GM12878 (cell line): ENCODE results near the gene ERO1B. TPM values are rescaled to one million over a fixed set of nuclear protein-coding genes. Genes with fewer than 3 reads are reported as not detected.
A peak's percentile ranks its signal among the peaks of the same experiment; 100 is the strongest.

Experiments used
- BCL11A ChIP-seq: IDR thresholded peaks from 2 replicates; pipeline ENCODE4 v1.6.1; 2011; ENCODE audit warnings: low read depth, low read length
- CHD1 ChIP-seq: IDR thresholded peaks from 2 replicates; pipeline ENCODE4 v1.6.1; 2012; ENCODE audit warnings: low read depth, low read length, improper control_type of control experiment
- CHD2 ChIP-seq: IDR thresholded peaks from 2 replicates; pipeline ENCODE4 v1.6.1; 2011; ENCODE audit warnings: low read depth, low read length, improper control_type of control experiment, borderline replicate concordance
- CREM ChIP-seq: IDR thresholded peaks from 2 replicates; pipeline ENCODE4 v1.6.1; 2014; ENCODE audit warnings: antibody characterized with exemption, low read depth
- EED ChIP-seq: sonication (generic); IDR thresholded peaks from 2 replicates; pipeline ENCODE4 v1.6.1; 2016; ENCODE audit warnings: antibody characterized with exemption, low read depth
- GABPA ChIP-seq: IDR thresholded peaks from 2 replicates; pipeline ENCODE4 v1.6.1; 2014; ENCODE audit warnings: antibody characterized with exemption, low read depth, mild to moderate bottlenecking, inconsistent platforms
- JUND ChIP-seq: IDR thresholded peaks from 2 replicates; pipeline ENCODE4 v1.6.1; 2012; ENCODE audit warnings: low read depth, mild to moderate bottlenecking, low read length, improper control_type of control experiment, moderate library complexity
- MEF2B ChIP-seq: fragments of 450-650 bp; IDR thresholded peaks from 2 replicates; pipeline ENCODE4 v1.6.1; 2018; ENCODE audit warnings: mild to moderate bottlenecking, moderate library complexity; ENCODE audit not compliant: partially characterized antibody, poor library complexity, severe bottlenecking
- MTA2 ChIP-seq: fragments of 450-650 bp; IDR thresholded peaks from 2 replicates; pipeline ENCODE4 v1.6.1; 2016; ENCODE audit warnings: low read depth, mild to moderate bottlenecking, moderate library complexity
- NFYA ChIP-seq: IDR thresholded peaks from 2 replicates; pipeline ENCODE4 v1.6.1; 2011; ENCODE audit warnings: low read depth, mild to moderate bottlenecking, low read length, improper control_type of control experiment, borderline replicate concordance
- NFYB ChIP-seq: IDR thresholded peaks from 2 replicates; pipeline ENCODE4 v1.6.1; 2011; ENCODE audit warnings: low read depth, mild to moderate bottlenecking, low read length, improper control_type of control experiment, moderate library complexity; ENCODE audit not compliant: insufficient read depth
- NR2F1 ChIP-seq: fragments of 450-650 bp; conservative IDR thresholded peaks from 2 replicates; pipeline ENCODE4 v1.6.1; 2017; ENCODE audit warnings: mild to moderate bottlenecking
- POLR2AphosphoS2 ChIP-seq: IDR thresholded peaks from 2 replicates; pipeline ENCODE4 v1.6.1; 2011; ENCODE audit warnings: low read depth, mild to moderate bottlenecking, low read length, improper control_type of control experiment, moderate library complexity
- POLR2AphosphoS5 ChIP-seq: IDR thresholded peaks from 2 replicates; pipeline ENCODE4 v1.6.1; 2011; ENCODE audit warnings: mild to moderate bottlenecking, low read length, inconsistent platforms
- RAD51 ChIP-seq: fragments of 450-650 bp; IDR thresholded peaks from 2 replicates; pipeline ENCODE4 v1.6.1; 2016; ENCODE audit warnings: moderate library complexity, mild to moderate bottlenecking, inconsistent platforms
- RFX5 ChIP-seq: IDR thresholded peaks from 2 replicates; pipeline ENCODE4 v1.6.1; 2011; ENCODE audit warnings: low read depth, low read length, improper control_type of control experiment
- SIX5 ChIP-seq: IDR thresholded peaks from 2 replicates; pipeline ENCODE4 v1.6.1; 2011; ENCODE audit warnings: mild to moderate bottlenecking, low read depth, low read length, moderate library complexity; ENCODE audit not compliant: severe bottlenecking
- SMARCA5 ChIP-seq: fragments of 450-650 bp; IDR thresholded peaks from 2 replicates; pipeline ENCODE4 v1.6.1; 2017; ENCODE audit warnings: mild to moderate bottlenecking
- SRF ChIP-seq, 2 experiments: IDR thresholded peaks; 2 replicates each; pipeline ENCODE4 v1.6.1; 2011; ENCODE audit warnings: low read depth in 2 of 2, low read length in 2 of 2, mild to moderate bottlenecking in 1 of 2, moderate library complexity in 1 of 2
- TAF1 ChIP-seq: IDR thresholded peaks from 2 replicates; pipeline ENCODE4 v1.6.1; 2011; ENCODE audit warnings: mild to moderate bottlenecking, low read depth, low read length, borderline replicate concordance
- TCF12 ChIP-seq: IDR thresholded peaks from 2 replicates; pipeline ENCODE4 v1.6.1; 2011; ENCODE audit warnings: low read depth, mild to moderate bottlenecking, low read length
- TCF3 ChIP-seq: IDR thresholded peaks from 2 replicates; pipeline ENCODE4 v1.6.1; 2012; ENCODE audit warnings: low read depth, mild to moderate bottlenecking, low read length, borderline replicate concordance; ENCODE audit not compliant: insufficient read depth
- polyA plus RNA-seq, 11 experiments: library from polyadenylated mRNA; depleted of rRNA in 4 of 11; unstranded in 6 of 11; stranded (reverse) in 5 of 11; fragments of >200 nt; fragmentation: Nextera tagmentation in 4 of 11; fragmentation: Illumina TruSeq in 1 of 11; extraction: Ambion mirVana in 4 of 11; extraction: Trizol in 1 of 11; gene quantifications; 1 replicate in 1 of 11; 2 replicates in 10 of 11; pipeline versions ENCODE4 v1.2.1 to v1.2.3, GENCODE V29; 2011 to 2016; ENCODE audit warnings: inconsistent platforms in 2 of 11, missing spikeins in 2 of 11, low read depth in 1 of 11
- total RNA-seq, 4 experiments: library from RNA; depleted of rRNA in 3 of 4; stranded (reverse); fragments of >200 nt in 3 of 4; fragmentation: Illumina TruSeq in 1 of 4; extraction: Trizol in 1 of 4; gene quantifications; 2 replicates each; pipeline versions ENCODE4 v1.2.1 to v1.2.3, GENCODE V29; 2013 to 2021
- TF ChIP-seq, protein P1 (sequence below): IDR thresholded peaks from 2 replicates; pipeline ENCODE4 v1.6.1; 2011; ENCODE audit warnings: mild to moderate bottlenecking, low read depth, low read length, moderate library complexity; ENCODE audit not compliant: insufficient replicate concordance
- TF ChIP-seq, protein P2 (sequence below): fragments of 450-650 bp; IDR thresholded peaks from 2 replicates; pipeline ENCODE4 v1.6.1; 2018; ENCODE audit warnings: mild to moderate bottlenecking, low read depth, moderate library complexity; ENCODE audit not compliant: partially characterized antibody
- TF ChIP-seq, protein P3 (sequence below): fragments of 450-650 bp; IDR thresholded peaks from 2 replicates; pipeline ENCODE4 v1.6.1; 2016; ENCODE audit warnings: mild to moderate bottlenecking
- TF ChIP-seq, protein P4 (sequence below): IDR thresholded peaks from 2 replicates; pipeline ENCODE4 v1.6.1; 2012; ENCODE audit warnings: low read depth, low read length, improper control_type of control experiment

Gene ERO1B
- total and polyA plus RNA-seq, 10 of the 15 experiments (the other 5 are each of a cell fraction or from before 2014, with no cell fraction given), result 9.0 to 30.9 (median 23.0) TPM

DNA sequence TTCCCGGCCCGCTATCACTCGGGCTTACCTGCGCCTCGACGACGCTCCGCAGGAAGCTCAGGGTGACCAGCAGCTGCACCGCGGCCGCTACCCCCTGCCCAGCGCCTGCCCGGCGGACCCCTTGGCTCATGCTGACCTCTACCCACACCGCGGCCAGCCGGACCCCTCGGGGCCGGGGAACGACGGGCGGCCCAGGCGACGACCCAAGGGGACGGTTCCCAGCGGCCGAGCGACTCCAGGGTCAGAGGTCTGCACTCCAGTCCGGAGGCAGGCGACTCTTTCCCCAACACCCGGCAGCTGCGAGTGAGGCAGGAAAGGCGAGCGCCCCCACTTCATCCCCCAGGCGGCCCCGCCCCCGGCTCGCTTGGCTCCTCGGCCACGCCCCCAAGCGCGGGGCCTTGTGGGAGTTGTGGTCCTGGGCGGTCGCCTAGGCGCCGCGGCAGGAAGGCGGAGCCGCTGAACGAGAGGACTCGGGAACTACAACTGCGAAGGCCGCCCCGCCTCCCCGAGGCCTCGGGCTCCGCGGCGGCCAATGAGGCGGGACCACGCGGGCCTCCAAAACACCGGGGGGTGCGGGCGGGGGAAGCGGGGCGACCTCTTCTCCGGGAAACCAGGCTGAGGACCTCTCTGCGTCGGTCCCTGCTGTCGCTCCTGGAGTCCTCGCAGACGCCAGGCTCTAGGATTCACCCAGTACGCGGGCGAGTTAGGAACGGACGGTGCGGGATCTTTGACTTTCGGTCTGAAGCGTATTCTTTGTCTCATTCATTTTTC is at the start of gene ERO1B (continued):
- TF ChIP-seq, protein P1, sequence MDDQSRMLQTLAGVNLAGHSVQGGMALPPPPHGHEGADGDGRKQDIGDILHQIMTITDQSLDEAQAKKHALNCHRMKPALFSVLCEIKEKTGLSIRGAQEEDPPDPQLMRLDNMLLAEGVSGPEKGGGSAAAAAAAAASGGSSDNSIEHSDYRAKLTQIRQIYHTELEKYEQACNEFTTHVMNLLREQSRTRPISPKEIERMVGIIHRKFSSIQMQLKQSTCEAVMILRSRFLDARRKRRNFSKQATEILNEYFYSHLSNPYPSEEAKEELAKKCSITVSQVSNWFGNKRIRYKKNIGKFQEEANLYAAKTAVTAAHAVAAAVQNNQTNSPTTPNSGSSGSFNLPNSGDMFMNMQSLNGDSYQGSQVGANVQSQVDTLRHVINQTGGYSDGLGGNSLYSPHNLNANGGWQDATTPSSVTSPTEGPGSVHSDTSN, result no peak
- TF ChIP-seq MTA2 (no peak), CREM (0 out of 2 replicates have a peak, but pooled peaks have one; percentile 62), TCF12 (peak; percentile 89; the same call in 1 of the 2 replicates), NFYB (no peak), BCL11A (no peak), CHD1 (no peak), EED (0 out of 2 replicates have a peak, but pooled peaks have one; percentile 23), RFX5 (no peak), MEF2B (no peak), JUND (no peak), POLR2AphosphoS5 (peak; percentile 98), NR2F1 (peak; percentile 95), SRF (IDR thresholded peaks at IDR 0.05; ENCODE audit: low read depth in 2 of 2, low read length in 2 of 2) (no peak), TAF1 (peak; percentile 90), CHD2 (peak; percentile 64; the same call in 1 of the 2 replicates), GABPA (no peak), POLR2AphosphoS2 (peak; percentile 88), SMARCA5 (peak; percentile 32; the same call in 1 of the 2 replicates), SIX5 (peak; percentile 82), TCF3 (peak; percentile 94), NFYA (no peak), RAD51 (no peak)
- TF ChIP-seq, protein P2, sequence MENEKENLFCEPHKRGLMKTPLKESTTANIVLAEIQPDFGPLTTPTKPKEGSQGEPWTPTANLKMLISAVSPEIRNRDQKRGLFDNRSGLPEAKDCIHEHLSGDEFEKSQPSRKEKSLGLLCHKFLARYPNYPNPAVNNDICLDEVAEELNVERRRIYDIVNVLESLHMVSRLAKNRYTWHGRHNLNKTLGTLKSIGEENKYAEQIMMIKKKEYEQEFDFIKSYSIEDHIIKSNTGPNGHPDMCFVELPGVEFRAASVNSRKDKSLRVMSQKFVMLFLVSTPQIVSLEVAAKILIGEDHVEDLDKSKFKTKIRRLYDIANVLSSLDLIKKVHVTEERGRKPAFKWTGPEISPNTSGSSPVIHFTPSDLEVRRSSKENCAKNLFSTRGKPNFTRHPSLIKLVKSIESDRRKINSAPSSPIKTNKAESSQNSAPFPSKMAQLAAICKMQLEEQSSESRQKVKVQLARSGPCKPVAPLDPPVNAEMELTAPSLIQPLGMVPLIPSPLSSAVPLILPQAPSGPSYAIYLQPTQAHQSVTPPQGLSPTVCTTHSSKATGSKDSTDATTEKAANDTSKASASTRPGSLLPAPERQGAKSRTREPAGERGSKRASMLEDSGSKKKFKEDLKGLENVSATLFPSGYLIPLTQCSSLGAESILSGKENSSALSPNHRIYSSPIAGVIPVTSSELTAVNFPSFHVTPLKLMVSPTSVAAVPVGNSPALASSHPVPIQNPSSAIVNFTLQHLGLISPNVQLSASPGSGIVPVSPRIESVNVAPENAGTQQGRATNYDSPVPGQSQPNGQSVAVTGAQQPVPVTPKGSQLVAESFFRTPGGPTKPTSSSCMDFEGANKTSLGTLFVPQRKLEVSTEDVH, result no peak
- TF ChIP-seq, protein P3, sequence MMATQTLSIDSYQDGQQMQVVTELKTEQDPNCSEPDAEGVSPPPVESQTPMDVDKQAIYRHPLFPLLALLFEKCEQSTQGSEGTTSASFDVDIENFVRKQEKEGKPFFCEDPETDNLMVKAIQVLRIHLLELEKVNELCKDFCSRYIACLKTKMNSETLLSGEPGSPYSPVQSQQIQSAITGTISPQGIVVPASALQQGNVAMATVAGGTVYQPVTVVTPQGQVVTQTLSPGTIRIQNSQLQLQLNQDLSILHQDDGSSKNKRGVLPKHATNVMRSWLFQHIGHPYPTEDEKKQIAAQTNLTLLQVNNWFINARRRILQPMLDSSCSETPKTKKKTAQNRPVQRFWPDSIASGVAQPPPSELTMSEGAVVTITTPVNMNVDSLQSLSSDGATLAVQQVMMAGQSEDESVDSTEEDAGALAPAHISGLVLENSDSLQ, result no peak
- TF ChIP-seq, protein P4, sequence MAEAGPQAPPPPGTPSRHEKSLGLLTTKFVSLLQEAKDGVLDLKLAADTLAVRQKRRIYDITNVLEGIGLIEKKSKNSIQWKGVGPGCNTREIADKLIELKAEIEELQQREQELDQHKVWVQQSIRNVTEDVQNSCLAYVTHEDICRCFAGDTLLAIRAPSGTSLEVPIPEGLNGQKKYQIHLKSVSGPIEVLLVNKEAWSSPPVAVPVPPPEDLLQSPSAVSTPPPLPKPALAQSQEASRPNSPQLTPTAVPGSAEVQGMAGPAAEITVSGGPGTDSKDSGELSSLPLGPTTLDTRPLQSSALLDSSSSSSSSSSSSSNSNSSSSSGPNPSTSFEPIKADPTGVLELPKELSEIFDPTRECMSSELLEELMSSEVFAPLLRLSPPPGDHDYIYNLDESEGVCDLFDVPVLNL, result no peak
